DND-41 (cell line): ENCODE data around the gene CYBB.

Experiments used
- ATAC-seq: fragments of 200-7000 bp; cut with Tn5 transposase; 3 replicates; pipeline ENCODE4 v1.9.1; 2021; ENCODE audit warnings: low read depth; ENCODE audit not compliant: insufficient read depth
- DNase-seq: peaks from one replicate; pipeline ENCODE4 v3.0.0-alpha.2; 2020
- H2AFZ ChIP-seq: 2 replicates; pipeline ENCODE4 v1.6.0; 2012; ENCODE audit warnings: low read depth, low read length
- H3K27ac ChIP-seq: 2 replicates; pipeline ENCODE4 v1.5.1; 2012; ENCODE audit warnings: low read length, inconsistent platforms
- H3K27me3 ChIP-seq: fragments of 200-600 bp; sonication (generic); 2 replicates; pipeline ENCODE4 v1.6.0; 2012; ENCODE audit warnings: low read length, mild to moderate bottlenecking, inconsistent platforms; ENCODE audit not compliant: insufficient read depth, poor library complexity
- H3K36me3 ChIP-seq: 2 replicates; pipeline ENCODE4 v1.5.1; 2012; ENCODE audit warnings: low read length, inconsistent platforms; ENCODE audit not compliant: insufficient read depth
- H3K4me1 ChIP-seq: 2 replicates; pipeline ENCODE4 v1.5.1; 2012; ENCODE audit warnings: mild to moderate bottlenecking, low read length; ENCODE audit not compliant: insufficient read depth
- H3K4me2 ChIP-seq: 2 replicates; pipeline ENCODE4 v1.6.0; 2012; ENCODE audit warnings: mild to moderate bottlenecking, moderate library complexity, low read length, inconsistent platforms; ENCODE audit not compliant: insufficient read depth
- H3K4me3 ChIP-seq, 2 experiments: fragments of 200-600 bp in 1 of 2; shearing (Covaris generic) in 1 of 2; 2 replicates each; pipeline ENCODE4 v1.5.1; 2012 to 2016; ENCODE audit warnings: inconsistent platforms in 2 of 2, low read length in 2 of 2, mild to moderate bottlenecking in 2 of 2, low read depth in 1 of 2, moderate library complexity in 1 of 2
- H3K79me2 ChIP-seq: 2 replicates; pipeline ENCODE4 v1.6.0; 2012; ENCODE audit warnings: low read length, inconsistent platforms; ENCODE audit not compliant: insufficient read depth
- H3K9ac ChIP-seq: 2 replicates; pipeline ENCODE4 v1.6.0; 2012; ENCODE audit warnings: low read depth, mild to moderate bottlenecking, inconsistent platforms, low read length, moderate library complexity
- H3K9me3 ChIP-seq: 2 replicates; pipeline ENCODE4 v1.5.1; 2012; ENCODE audit warnings: low read length, moderate library complexity, mild to moderate bottlenecking, inconsistent platforms; ENCODE audit not compliant: insufficient read depth, severe bottlenecking
- H4K20me1 ChIP-seq: 2 replicates; pipeline ENCODE4 v1.6.0; 2012; ENCODE audit warnings: low read length; ENCODE audit not compliant: insufficient read depth
- EZH2 ChIP-seq: IDR thresholded peaks from 3 replicates; pipeline ENCODE4 v1.6.1; 2012; ENCODE audit warnings: borderline replicate concordance, low read depth, mild to moderate bottlenecking, moderate library complexity, low read length, inconsistent platforms; ENCODE audit not compliant: severe bottlenecking
- TF ChIP-seq, protein P1 (sequence below): IDR thresholded peaks from 2 replicates; pipeline ENCODE4 v1.5.1; 2012; ENCODE audit warnings: borderline replicate concordance, low read length, moderate library complexity, mild to moderate bottlenecking; ENCODE audit not compliant: poor library complexity, severe bottlenecking; ENCODE audit errors: extremely low read depth

Gene CYBB

GRCh38 chrX:37847733-37848197, 67.9 kb downstream of the CYBB start:
- Histone ChIP-seq H4K20me1 (no peaks in the 10 kb centered on the region), H3K27ac (peak overlapping the region; percentile 72), H3K79me2 (no peaks in the 10 kb centered on the region), H3K4me2 (peak overlapping the region; percentile 80), H3K9ac (peak overlapping the region; percentile 59), H3K4me3 (peak overlapping the region; percentile 30 to 87; a peak in 3 of 4 replicates), H3K4me1 (peaks cover 27% of the 10 kb centered on the region), H3K36me3 (no peaks in the 10 kb centered on the region), H3K27me3 (no peaks in the 10 kb centered on the region), H3K9me3 (no peaks in the 10 kb centered on the region), H2AFZ (peak overlapping the region; percentile 97)
- no peak for DNase-seq
- TF ChIP-seq, protein P1, sequence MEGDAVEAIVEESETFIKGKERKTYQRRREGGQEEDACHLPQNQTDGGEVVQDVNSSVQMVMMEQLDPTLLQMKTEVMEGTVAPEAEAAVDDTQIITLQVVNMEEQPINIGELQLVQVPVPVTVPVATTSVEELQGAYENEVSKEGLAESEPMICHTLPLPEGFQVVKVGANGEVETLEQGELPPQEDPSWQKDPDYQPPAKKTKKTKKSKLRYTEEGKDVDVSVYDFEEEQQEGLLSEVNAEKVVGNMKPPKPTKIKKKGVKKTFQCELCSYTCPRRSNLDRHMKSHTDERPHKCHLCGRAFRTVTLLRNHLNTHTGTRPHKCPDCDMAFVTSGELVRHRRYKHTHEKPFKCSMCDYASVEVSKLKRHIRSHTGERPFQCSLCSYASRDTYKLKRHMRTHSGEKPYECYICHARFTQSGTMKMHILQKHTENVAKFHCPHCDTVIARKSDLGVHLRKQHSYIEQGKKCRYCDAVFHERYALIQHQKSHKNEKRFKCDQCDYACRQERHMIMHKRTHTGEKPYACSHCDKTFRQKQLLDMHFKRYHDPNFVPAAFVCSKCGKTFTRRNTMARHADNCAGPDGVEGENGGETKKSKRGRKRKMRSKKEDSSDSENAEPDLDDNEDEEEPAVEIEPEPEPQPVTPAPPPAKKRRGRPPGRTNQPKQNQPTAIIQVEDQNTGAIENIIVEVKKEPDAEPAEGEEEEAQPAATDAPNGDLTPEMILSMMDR, result no peak
- TF ChIP-seq EZH2, result no peak
- ATAC-seq, result 0 out of 3 replicates have a peak, but pooled peaks have one; percentile 1

GRCh38 chrX:37854148-37854547, 74.3 kb downstream of the CYBB start:
- H3K4me2 ChIP-seq, result no peak overlapping the region
- H3K79me2 ChIP-seq, result no peaks in the 10 kb centered on the region
- ATAC-seq, result no peak
- no peak overlapping the region for H3K4me3 ChIP-seq
- H3K9ac ChIP-seq, result no peak overlapping the region
- H3K27me3 ChIP-seq, result no peaks in the 10 kb centered on the region
- no peak for DNase-seq
- TF ChIP-seq, protein P1, result no peak
- no peak for TF ChIP-seq EZH2
- H4K20me1 ChIP-seq, result no peaks in the 10 kb centered on the region
- no peaks in the 10 kb centered on the region for H3K9me3 ChIP-seq
- H3K4me1 ChIP-seq, result no peaks in the 10 kb centered on the region
- H3K27ac ChIP-seq, result no peak overlapping the region
- H3K36me3 ChIP-seq, result no peaks in the 10 kb centered on the region
- no peak overlapping the region for H2AFZ ChIP-seq

- Histone ChIP-seq H3K27me3 (no peaks in the 10 kb centered on the region), H3K9me3 (no peaks in the 10 kb centered on the region), H4K20me1 (no peaks in the 10 kb centered on the region), H3K79me2 (no peaks in the 10 kb centered on the region), H3K27ac (no peak overlapping the region), H3K9ac (no peak overlapping the region), H3K36me3 (no peaks in the 10 kb centered on the region), H2AFZ (no peak overlapping the region), H3K4me3 (no peak overlapping the region), H3K4me2 (no peak overlapping the region), H3K4me1 (no peaks in the 10 kb centered on the region)
- no peak for ATAC-seq
- DNase-seq, result no peak
- TF ChIP-seq, protein P1, result no peak
- TF ChIP-seq EZH2, result no peak
These were observed 74.9 kb downstream of the CYBB start for GRCh38 chrX:37854748-37855147.

DNA sequence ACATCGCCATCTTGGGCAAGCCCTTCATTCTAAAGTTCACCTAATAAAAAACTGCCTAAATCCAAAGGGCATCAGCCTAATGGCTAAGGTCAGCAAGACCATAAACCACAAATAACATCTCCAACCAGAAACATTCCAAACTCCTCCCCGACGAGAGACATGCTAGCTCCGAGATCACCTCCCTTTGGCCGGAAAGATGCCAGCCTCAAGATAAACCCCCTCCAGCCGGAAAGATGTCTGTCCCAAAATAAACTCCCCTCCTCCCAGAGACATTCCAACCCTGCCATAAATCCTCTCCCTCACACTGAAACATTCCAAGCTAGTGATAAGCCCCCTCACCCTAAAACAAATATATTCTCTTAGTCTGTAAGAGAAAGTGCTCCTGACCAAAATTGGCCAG, 80.9 kb downstream of the CYBB start:
- Histone ChIP-seq H3K79me2 (no peaks in the 10 kb centered on the region), H3K36me3 (no peaks in the 10 kb centered on the region), H3K27ac (no peak overlapping the region), H4K20me1 (no peaks in the 10 kb centered on the region), H3K9me3 (no peaks in the 10 kb centered on the region), H3K4me1 (no peaks in the 10 kb centered on the region), H2AFZ (no peak overlapping the region), H3K27me3 (no peaks in the 10 kb centered on the region), H3K9ac (no peak overlapping the region), H3K4me3 (no peak overlapping the region), H3K4me2 (no peak overlapping the region)
- DNase-seq (no peak), ATAC-seq (no peak)
- TF ChIP-seq, protein P1, result no peak
- TF ChIP-seq EZH2, result no peak
